ENCODE results near the gene POLR2F.
A peak's percentile ranks its signal among the peaks of the same experiment; 100 is the strongest.

The POLR2F gene

GRCh38 chr22:38005943-38006342 is 52.4 kb downstream of the POLR2F start:
- no peak for DNase-seq (ENCODE audit: low read depth in 2 of 2)
- TF ChIP-seq, protein P1, sequence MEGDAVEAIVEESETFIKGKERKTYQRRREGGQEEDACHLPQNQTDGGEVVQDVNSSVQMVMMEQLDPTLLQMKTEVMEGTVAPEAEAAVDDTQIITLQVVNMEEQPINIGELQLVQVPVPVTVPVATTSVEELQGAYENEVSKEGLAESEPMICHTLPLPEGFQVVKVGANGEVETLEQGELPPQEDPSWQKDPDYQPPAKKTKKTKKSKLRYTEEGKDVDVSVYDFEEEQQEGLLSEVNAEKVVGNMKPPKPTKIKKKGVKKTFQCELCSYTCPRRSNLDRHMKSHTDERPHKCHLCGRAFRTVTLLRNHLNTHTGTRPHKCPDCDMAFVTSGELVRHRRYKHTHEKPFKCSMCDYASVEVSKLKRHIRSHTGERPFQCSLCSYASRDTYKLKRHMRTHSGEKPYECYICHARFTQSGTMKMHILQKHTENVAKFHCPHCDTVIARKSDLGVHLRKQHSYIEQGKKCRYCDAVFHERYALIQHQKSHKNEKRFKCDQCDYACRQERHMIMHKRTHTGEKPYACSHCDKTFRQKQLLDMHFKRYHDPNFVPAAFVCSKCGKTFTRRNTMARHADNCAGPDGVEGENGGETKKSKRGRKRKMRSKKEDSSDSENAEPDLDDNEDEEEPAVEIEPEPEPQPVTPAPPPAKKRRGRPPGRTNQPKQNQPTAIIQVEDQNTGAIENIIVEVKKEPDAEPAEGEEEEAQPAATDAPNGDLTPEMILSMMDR (IDR thresholded peaks at IDR 0.05; ENCODE audit: low read depth, low read length) = no peak
- H3K4me3 ChIP-seq (replicated peaks in 1 of 2; ENCODE audit: low read depth in 2 of 2, low read length in 2 of 2) = no peak overlapping the region

- TF ChIP-seq, protein P1 (IDR thresholded peaks at IDR 0.05; ENCODE audit: low read depth, low read length) = no peak
- H3K4me3 ChIP-seq (replicated peaks in 1 of 2; ENCODE audit: low read depth in 2 of 2, low read length in 2 of 2) = no peak overlapping the region
- DNase-seq (ENCODE audit: low read depth in 2 of 2) = no peak
Observed at GRCh38 chr22:38006906-38007305, 53.4 kb downstream of the POLR2F start.

- no peak overlapping the region for H3K4me3 ChIP-seq (replicated peaks in 1 of 2; ENCODE audit: low read depth in 2 of 2, low read length in 2 of 2)
- TF ChIP-seq, protein P1 (IDR thresholded peaks at IDR 0.05; ENCODE audit: low read depth, low read length) = no peak
- DNase-seq (ENCODE audit: low read depth in 2 of 2) = no peak
Observed at GRCh38 chr22:38007330-38007902, 53.9 kb downstream of the POLR2F start.

DNA sequence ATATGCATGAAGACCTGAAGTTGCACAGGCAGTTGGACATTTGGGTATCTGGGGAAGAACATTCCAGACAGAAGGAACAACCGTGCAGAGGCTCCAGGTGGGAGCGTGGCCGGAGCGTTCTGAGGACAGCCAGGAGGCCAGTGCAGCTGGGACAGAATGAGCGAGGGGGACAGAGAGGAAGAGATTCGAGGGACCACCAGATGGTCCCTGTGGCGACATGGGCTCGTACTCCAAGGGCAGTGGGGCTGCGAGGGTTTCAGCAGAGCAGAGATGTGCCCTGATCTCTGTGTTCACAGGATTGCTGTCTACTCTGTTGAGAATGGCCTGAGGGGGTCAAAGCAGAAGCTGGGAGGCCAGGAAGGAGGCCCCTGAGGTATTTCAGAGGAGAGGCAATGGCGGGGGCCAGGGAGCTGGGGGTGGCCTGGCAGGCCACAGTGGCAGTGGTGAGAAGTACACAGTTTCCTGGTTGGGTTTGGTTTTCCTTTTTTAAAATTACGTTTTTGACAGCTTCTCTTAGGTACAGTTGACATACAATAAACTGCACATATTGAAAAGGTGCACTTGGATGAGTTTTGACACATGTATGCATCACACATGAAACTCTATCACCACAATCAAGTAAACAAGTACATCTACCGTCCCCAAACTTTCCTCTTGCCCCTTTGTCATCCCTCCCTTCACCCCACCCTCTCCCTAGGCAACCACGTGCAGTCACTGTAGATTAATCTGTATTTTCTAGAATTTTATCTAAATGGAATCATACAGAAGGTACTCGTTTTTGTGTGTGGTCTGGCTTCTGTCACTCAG is 55.7 kb downstream of the POLR2F start:
- TF ChIP-seq, protein P1 (IDR thresholded peaks at IDR 0.05; ENCODE audit: low read depth, low read length) = no peak
- DNase-seq (ENCODE audit: low read depth in 2 of 2) = no peak
- no peak overlapping the region for H3K4me3 ChIP-seq (replicated peaks in 1 of 2; ENCODE audit: low read depth in 2 of 2, low read length in 2 of 2)

GRCh38 chr22:38012604-38013072 is 59.1 kb downstream of the POLR2F start:
- TF ChIP-seq, protein P1 (IDR thresholded peaks at IDR 0.05; ENCODE audit: low read depth, low read length) = no peak
- H3K4me3 ChIP-seq (replicated peaks in 1 of 2; ENCODE audit: low read depth in 2 of 2, low read length in 2 of 2) = no peak overlapping the region
- DNase-seq (ENCODE audit: low read depth in 2 of 2) = peak; percentile 43 to 82

GRCh38 chr22:38014083-38014482 is 60.6 kb downstream of the POLR2F start:
- no peak for DNase-seq (ENCODE audit: low read depth in 2 of 2)
- no peak overlapping the region for H3K4me3 ChIP-seq (replicated peaks in 1 of 2; ENCODE audit: low read depth in 2 of 2, low read length in 2 of 2)
- TF ChIP-seq, protein P1 (IDR thresholded peaks at IDR 0.05; ENCODE audit: low read depth, low read length) = no peak
